GM19328 (cell line): Measurements from ENCODE around the gene SEL1L2.

Experiments
- ATAC-seq: cut with Tn5 transposase; IDR thresholded peaks from one replicate; pipeline ENCODE4 v1.9.1; 2021; ENCODE audit warnings: mild to moderate bottlenecking, moderate library complexity; ENCODE audit not compliant: unreplicated experiment

The SEL1L2 gene

GRCh38 chr20:13930281-13930680 lies 60.1 kb downstream of the SEL1L2 start:
- no peak for ATAC-seq

- no peak for ATAC-seq
Observed at GRCh38 chr20:13929836-13930235, 60.6 kb downstream of the SEL1L2 start.

- ATAC-seq = no peak
Observed at GRCh38 chr20:13928901-13929300, 61.5 kb downstream of the SEL1L2 start.

GRCh38 chr20:13927171-13927570 lies 63.2 kb downstream of the SEL1L2 start:
- no peak for ATAC-seq

GRCh38 chr20:13922241-13922640 lies 68.2 kb downstream of the SEL1L2 start:
- ATAC-seq = no peak

GRCh38 chr20:13915284-13915683 lies 75.1 kb downstream of the SEL1L2 start:
- ATAC-seq = no peak

DNA sequence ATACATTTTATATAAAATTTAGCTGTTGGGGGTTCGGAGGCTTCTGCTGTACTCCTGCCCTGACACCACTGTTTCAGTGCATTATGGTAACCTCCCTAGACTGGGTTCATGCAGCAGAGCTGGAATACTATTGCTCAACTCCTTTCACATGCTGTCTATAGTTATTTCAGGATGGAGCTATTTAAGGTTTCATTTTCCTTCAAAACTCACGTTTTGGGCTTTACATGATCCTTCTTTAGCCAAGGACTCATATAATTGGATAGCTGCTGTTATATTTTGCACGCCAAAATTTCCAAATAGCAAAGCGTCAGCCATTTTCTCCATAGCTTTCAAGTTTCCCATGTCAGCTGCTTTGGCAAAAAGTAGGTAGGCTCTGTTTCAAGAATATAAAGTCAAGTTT lies 76.8 kb downstream of the SEL1L2 start:
- ATAC-seq = no peak

GRCh38 chr20:13913131-13913530 lies 77.3 kb downstream of the SEL1L2 start:
- ATAC-seq = no peak

DNA sequence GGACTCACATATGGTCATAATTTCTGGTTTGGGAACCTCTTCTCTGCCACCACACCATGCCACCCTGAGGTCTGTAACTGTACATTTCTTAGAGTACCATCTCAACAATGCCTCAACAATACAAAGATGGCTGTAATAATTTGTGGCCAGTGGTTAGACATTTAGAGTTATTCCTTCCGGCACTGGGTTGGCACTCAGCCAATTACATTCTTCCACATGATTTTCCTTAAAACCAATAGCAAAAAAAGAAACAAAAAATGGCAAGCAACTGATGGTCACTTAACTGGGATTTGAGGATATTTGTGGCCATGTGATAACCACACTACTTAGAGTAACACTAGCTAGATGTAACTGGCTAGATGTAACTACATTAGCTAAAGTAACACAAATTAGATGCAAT lies 79.9 kb downstream of the SEL1L2 start:
- no peak for ATAC-seq

GRCh38 chr20:13909067-13909466 lies 81.3 kb downstream of the SEL1L2 start:
- ATAC-seq = no peak

DNA sequence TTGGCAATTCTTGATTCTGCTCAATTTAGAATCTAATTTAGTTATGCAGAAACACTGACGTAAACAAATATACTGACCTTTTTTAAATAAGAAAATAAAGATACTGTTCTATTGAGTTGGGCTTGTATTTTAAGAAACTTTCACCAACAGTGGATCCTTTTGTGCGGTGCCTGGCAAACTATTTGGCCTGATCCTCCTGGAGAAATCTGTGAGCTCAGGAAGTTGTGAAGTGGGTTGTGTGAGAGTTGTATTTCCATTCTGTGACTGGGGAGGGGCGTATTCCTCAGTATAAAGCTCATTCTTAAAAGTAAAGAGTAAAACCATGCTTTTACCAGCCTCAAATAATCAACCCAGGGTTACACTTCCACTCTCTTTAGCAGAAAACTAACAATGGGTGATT lies 85.6 kb downstream of the SEL1L2 start:
- ATAC-seq = no peak

- ATAC-seq = no peak
Observed at GRCh38 chr20:13900496-13900895, 89.9 kb downstream of the SEL1L2 start.

GRCh38 chr20:13898012-13898612 lies 92.3 kb downstream of the SEL1L2 start:
- ATAC-seq = no peak

- no peak for ATAC-seq
Observed at GRCh38 chr20:13891575-13891974, 98.8 kb downstream of the SEL1L2 start.

DNA sequence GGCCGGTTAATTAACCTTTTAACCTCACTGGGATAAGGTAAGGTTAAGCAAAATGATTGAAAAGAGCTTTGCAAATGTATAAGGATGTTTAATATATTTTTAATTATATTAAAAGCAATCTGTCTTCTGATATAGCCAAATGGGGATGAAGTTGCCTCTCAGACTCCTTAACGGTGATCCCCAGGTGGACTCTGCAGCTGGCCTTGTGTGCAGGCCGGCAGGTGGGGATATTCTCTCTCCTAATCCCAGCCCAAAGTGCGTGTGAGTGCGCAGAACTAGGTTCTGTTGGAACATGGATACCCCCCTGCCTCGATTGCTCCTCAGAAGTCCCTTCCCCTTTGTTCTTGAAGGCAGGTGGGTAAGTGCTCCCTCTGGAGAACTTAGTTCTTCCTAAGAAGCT lies 105.6 kb downstream of the SEL1L2 start:
- ATAC-seq = no peak

DNA sequence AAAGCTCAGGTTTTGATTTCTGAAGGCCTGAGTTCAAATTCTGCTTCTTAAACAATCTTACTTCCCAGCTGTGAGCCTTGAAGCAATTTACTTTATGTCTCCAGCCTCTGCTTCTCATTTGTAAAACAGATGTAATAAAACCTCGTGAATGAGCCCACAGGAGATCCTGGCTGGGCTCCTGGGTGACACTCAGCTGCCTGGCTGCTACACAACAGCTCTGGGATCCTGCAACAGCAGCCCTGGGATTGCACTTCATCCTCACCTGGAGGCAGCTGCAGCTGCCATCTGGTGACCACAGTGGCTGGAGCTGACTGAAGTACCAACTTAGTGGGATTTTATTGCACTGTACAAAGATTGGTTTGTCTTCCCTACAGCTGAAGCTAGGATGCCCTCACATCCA lies 107.0 kb downstream of the SEL1L2 start:
- no peak for ATAC-seq

DNA sequence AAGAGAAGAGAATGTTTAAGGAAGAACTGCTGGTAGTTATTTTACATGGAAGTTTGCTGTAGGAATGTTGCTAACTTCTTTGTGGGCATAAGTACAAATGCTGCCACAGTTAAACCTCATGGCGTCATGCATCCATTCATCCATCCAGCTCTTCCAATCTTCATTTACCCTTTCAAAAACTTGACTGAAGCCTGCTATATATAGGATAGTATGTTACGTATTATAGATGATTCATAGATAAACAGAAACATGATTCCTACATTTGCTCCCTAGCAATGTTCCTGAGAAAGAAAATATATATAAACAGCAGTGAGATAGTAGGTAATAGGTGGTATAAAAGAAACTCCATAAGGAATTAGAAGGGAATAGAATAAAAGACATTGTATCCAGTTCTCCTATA lies 111.8 kb downstream of the SEL1L2 start:
- ATAC-seq = no peak

GRCh38 chr20:13877793-13878192 lies 112.6 kb downstream of the SEL1L2 start:
- ATAC-seq = no peak

DNA sequence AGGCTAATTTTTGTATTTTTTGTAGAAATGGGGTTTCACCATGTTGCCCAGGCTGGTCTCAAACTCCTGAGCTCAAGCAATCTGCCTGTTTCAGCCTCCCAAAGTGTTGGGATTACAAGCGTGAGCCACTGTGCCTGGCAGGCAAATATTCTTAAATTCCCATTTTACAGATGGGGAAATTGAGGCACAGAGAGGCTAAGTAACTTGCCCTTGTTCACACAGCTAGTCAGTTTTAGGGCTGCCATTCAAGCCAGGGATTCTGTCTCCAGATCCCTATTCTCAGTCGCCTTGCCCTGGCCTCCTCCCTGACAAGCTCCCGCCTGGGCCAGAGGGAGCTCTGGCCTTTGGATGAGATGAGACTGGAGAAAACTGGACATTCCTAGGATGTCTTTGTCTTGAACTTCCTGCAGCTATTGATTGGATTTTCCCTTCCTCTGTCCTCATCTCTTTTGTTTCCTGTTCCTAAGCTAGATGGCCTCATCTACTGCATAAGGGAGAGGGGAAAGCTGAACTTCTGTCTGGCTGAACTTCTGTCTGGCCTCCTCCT lies 115.1 kb downstream of the SEL1L2 start:
- no peak for ATAC-seq

GRCh38 chr20:13874394-13875157 lies 115.8 kb downstream of the SEL1L2 start:
- no peak for ATAC-seq

GRCh38 chr20:13873831-13874230 lies 116.6 kb downstream of the SEL1L2 start:
- ATAC-seq = no peak

GRCh38 chr20:13870170-13870748 lies 120.2 kb downstream of the SEL1L2 start:
- ATAC-seq = no peak
